Dermis blood vessel endothelial cell (primary cell): ENCODE results near the gene ANO10. TPM values are rescaled to one million over a fixed set of nuclear protein-coding genes. Genes with fewer than 3 reads are reported as not detected.
A peak's percentile ranks its signal among the peaks of the same experiment; 100 is the strongest.
"Not testable (repeated sequence)": the region's sequence is repeated elsewhere in the genome, so short reads cannot be mapped to it uniquely, and the experiment has no call there.

Experiments used
- DNase-seq: peaks from one replicate; pipeline ENCODE4 v3.0.0; 2010
- total RNA-seq: library from RNA; depleted of rRNA; stranded (reverse); fragments of >200 nt; gene quantifications from 2 replicates; pipeline ENCODE4 v1.2.3, GENCODE V29; 2014

ANO10 gene
- total RNA-seq, 1 donor from 2014 or later = 46.5 TPM

GRCh38 chr3:43473244-43473643 lies 148.6 kb downstream of the ANO10 start:
- DNase-seq = no peak

GRCh38 chr3:43468133-43468532 lies 153.7 kb downstream of the ANO10 start:
- peak; percentile 54 for DNase-seq

- DNase-seq = peak; percentile 26
Measured at GRCh38 chr3:43465109-43465508, 156.7 kb downstream of the ANO10 start.

GRCh38 chr3:43462566-43462965 lies 159.2 kb downstream of the ANO10 start:
- DNase-seq = not testable (repeated sequence)

DNA sequence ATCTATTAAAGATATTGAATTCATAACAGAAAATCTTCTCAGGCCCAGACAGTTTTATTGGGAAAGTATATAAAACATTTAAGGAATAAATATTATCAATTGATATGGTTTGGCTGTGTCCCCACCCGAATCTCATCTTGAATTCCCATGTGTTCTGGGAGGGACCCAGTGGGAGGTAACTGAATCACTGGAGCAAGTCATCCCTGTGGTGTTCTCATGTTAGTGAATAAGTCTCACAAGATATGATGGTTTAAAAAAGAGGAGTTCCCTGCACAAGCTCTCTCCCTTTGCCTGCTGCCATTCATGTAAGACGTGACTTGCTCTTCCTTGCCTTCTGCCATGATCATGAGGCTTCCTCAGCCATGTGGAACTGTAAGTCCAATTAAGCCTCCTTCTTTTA lies 160.5 kb downstream of the ANO10 start:
- no peak for DNase-seq

- DNase-seq = not testable (repeated sequence)
Measured at GRCh38 chr3:43457038-43457437, 164.8 kb downstream of the ANO10 start.

- peak; percentile 63 for DNase-seq
Measured at GRCh38 chr3:43455233-43455632, 166.6 kb downstream of the ANO10 start.

DNA sequence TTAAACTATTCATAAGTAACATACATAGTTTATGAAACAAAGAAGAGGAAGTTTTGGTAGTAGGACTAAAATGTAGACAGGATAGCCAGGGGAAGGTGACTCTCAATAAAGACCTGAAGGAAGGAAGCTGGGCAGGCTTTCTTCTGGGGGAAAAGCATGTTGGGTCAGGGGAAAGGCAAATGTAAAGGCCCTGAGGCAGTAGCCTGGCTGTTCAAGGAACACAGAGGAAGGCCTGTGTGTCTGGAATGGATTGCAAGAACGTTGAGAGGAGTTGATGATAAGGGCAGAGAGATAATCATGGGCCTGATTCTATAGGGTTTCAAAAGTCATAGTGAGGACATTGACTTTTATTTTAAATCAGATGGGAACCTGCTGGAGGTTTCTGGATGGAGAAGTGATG lies 167.8 kb downstream of the ANO10 start:
- no peak for DNase-seq

DNA sequence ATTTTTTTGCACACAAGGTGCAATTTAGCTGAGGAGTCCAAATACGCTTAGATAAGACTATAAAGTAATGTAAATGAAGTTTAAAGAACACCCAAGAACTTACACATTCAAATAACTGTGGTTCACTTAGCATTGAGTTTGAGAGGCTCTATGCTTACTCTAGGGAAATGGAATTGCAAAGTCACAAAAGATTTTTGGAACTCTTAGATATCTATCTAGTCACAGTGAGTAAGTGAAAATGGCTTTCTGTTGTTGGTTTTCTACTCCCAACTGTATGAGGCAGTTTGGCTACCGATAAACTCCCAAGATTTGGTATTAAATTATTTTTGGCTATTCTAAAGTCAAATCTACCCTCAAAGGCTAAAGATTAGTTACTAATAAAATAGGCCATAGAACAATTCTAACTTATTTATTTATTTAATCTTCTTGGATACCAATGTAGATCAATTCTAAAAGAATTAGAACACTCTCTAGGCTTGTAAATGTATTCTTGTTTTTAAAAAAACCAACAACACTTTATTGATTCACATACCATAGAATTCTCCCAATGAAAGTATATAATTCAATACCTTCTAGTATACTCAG lies 170.0 kb downstream of the ANO10 start:
- DNase-seq = no peak

GRCh38 chr3:43448098-43448497 lies 173.7 kb downstream of the ANO10 start:
- DNase-seq = no peak

DNA sequence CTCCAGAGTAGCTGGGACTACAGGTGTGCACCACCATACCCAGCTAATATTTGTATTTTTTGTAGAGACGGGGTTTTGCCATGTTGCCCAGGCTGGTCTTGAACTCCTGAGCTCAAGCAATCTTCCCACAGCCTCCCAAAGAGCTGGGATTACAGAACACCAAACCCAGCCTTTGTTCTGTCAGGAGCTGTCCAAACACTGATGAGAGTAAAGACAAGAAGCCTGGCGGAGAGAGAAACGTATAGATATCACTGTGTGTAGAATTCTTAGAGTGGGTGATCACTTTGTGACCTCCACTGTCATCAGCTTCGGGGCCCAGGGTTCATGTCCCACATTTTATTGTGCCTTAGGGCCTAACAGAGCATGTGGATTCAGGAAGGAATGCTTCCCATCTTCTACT lies 176.0 kb downstream of the ANO10 start:
- no peak for DNase-seq

DNA sequence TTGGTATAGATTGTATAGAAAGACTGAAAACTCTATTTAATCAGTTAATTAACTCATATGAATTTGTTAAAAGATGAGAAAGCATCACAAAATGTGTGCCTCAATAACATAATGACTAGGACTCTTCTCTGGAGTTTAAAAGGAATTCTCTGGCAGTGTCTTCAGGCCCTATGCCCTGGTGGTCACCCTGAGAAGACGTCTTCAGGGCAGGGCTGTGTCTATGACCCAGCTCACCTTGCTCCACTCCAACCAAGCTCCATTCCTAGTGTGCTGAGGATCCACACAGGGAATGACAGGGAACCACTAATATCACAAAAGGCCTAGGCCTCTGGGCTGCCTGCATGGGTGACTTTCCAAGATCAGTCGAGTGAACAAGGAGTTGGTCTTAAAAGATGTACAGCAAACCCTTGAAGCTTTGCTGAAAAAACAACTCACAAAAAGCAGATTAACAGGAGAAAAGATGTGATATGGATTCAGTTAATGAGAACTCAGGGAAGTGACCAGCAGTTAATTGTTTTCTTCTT lies 178.9 kb downstream of the ANO10 start:
- no peak for DNase-seq

- no peak for DNase-seq
Measured at GRCh38 chr3:43436507-43437140, 185.2 kb downstream of the ANO10 start.

GRCh38 chr3:43435706-43436105 lies 186.1 kb downstream of the ANO10 start:
- no peak for DNase-seq

DNA sequence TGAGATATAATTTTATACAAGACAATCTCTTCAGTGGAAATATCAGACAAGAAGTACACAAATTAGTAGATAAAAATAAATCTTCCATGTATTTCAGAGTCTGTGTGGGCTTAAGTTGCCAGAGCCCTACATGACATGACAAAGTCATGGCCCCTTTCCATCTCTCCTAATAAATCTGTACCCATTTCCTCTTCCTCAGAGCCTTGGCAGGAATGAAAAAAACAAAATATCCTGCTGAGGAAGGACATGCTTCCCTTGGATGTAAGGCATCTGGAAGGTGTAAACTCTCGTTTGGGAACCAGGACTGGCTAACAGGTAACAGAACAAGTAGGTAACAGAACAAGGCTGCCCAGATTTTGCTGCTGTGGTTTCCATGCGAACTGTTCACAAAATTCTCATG lies 187.4 kb downstream of the ANO10 start:
- no peak for DNase-seq

GRCh38 chr3:43432462-43432861 lies 189.3 kb downstream of the ANO10 start:
- no peak for DNase-seq

DNA sequence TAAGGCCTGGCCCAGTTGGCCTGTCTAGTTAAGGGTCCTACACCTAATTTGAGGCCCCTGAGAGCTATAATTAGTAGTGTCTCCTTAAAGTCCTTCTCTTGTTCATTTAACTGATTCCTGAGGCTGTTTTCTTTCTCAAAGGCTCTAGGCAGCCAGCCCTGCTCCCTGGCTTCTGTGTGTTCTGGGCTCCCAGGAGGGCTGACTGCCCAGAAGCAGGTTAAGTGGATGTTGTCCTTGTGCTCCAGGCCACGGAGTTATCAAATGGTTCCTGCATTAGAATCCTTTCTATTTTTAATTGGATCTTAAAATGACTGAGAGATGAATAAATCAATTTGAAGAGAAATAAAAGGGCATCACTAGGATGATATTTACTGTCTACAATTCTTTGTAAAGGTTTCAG lies 195.4 kb downstream of the ANO10 start:
- no peak for DNase-seq

DNA sequence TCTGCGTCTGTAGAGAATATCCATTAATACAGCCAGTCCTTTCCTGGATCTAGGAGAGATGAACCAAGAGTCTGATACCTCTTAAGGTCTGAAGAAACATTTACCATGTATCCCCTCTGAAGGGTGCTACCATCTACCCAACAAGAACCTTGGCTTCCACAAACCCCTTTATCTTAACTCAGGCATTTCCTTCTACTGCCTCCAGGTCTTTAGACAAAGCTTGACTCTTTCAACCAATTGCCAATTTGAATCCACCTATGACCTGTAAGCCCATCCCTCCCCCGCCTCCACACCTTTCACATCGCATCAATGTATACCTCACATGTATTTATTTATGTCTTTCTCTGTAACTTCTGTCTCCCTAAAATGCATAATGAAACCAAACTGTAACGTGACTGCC lies 196.0 kb downstream of the ANO10 start:
- no peak for DNase-seq

GRCh38 chr3:43423639-43424038 lies 198.2 kb downstream of the ANO10 start:
- no peak for DNase-seq

DNA sequence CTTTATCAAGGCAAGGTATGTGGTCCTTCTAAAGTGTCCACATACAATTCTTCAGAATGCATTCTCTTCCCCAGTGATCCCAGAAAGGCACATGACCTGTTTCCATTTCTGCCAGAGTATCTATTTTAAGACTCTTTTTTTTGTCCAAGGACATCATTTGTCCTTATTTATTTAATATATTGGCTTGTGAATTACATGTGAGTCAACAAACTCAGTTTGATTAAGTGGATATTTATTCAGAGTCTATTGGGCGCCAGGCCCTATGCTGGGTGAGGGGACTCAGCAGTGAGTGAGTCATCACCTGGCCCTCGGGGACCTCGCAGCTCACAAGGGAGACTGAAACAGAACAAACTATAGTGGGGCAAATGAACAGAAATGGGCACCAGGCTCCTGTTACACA lies 198.7 kb downstream of the ANO10 start:
- DNase-seq = peak; percentile 26

GRCh38 chr3:43418601-43419272 lies 203.1 kb downstream of the ANO10 start:
- peak; percentile 97 for DNase-seq

- no peak for DNase-seq
Measured at GRCh38 chr3:43417133-43417532, 204.7 kb downstream of the ANO10 start.

DNA sequence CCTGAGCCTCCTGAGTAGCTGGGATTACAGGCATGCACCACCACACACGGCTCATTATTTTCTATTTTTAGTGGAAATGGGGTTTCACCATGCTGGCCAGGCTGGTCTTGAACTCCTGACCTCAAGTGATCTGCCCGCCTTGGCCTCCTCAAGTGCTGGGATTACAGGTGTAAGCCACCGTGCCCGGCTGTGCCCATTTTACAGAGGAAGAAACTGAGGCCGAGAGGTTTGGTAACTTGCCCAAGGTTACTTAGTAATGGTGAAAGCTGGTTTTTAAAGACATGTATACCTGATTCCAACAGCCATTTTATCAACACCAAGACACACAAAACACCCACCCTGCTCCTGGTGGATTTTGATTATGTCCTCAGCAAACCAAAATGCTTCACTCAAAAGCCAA lies 206.7 kb downstream of the ANO10 start:
- DNase-seq = no peak
